HG03108 (cell line): ENCODE results near the gene ENTPD2.

Source experiments
- ATAC-seq: cut with Tn5 transposase; IDR thresholded peaks from one replicate; pipeline ENCODE4 v1.9.1; 2021; ENCODE audit warnings: moderate library complexity; ENCODE audit not compliant: unreplicated experiment

ENTPD2 gene

DNA sequence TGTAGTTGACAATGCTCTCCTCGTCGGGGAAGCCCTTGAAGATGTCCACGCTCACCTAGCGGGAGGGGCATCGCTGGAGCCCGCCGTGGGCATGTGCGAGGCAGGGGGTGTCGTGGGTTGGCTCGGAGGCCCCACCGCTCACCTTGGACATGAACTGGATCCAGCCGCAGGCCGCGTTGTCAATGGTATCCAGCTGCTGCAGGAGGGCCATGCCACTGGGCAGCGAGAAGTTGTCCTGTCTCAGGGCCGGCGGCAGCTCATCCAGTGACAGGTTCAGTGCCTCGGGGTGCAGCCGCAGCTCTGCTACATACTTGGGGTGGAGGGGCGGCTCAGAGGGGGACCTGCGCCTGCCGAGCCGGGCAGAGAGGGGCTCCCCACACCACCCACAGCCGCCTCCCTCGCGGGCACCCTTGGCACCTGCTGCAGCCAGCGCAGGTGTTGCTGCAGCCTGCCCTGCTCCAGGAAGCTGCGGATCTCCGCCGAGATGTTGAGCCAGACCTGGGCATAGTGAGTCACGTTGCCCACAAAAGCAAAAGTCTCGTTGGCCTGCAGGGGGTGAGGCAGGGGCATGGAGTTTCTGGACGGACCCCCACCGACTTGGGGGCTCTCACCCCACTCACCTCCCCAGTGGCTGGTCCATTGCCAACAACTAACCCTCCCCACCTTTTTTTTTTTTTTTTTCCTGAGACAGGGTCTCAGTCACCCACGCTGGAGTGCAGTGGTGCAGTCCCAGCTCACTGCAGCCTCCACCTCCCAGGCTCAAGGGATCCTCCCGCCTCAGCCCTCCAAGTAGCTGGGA is 34.9 kb downstream of the ENTPD2 start:
- no peak for ATAC-seq

DNA sequence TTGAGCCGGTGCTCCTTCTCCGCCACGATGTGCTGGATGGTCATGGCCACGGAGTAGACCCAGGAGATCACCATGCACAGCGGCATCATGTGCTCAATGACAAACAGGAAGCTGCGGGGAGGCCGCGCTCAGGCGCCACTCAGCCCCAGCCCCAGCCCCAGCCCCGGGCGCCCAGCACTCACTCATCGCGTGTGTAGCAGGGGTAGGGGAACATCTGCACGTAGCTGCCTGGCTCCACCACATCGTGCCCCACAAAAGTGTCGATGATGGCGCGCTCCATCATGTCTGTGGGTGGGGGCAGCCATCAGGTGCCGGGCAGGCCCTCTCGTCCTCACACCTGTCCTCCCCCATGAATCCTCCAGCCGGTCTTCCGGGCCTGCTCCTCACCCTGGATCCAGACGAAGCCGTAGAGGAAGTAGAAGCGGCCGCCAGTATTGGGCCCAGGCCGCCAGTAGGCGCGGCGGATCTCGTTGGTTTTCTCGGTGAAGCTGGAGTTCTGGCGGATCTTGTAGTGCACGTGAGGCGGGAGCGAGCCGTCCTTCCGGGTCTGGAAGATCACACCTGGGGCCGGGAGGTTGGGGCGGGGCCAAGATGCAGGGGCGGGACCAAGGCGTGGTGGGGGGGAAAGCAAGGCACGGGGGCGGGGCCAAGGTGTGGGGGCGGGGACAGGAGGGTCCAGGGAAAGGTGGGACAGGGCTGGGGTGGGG is 35.9 kb downstream of the ENTPD2 start:
- no peak for ATAC-seq

DNA sequence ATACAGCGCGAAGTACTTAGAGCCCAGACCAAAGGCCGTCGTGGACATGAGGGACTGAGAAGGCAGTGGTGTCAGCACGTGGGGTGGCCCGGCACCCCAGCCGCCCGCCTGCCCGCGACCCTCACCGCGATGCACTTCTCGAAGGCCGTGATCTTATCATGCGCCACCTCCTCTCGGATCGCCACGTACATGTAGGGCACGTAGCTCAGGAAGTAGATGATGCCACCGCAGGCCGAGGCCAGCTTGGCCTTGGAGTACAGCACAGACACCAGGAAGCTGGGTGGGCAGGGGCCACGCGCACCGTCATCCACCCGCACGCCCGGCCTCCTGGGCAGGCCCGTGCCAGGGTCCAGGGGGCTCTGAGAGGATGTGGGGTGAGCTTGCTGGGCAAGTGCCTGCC is 36.8 kb downstream of the ENTPD2 start:
- ATAC-seq: no peak

DNA sequence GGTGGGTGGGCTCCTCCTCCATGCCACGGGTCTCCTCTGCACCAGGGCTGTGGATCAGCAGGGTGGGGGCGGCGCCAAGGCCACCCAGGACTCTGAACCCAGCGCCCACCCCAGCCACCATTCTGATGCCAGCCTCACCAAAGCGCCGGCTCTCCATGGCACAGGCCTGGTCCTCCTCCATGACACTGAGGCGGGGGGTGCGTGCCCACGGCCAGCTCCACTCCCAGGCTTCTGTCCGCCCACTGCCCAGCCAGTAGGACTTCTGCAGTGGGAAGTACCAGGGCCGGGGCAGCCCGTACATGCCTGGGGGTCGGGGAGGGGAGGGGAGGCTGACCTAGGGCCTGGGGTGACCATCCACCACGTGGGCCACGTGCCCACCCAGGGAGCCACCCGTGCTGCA is 37.4 kb downstream of the ENTPD2 start:
- ATAC-seq: no peak

DNA sequence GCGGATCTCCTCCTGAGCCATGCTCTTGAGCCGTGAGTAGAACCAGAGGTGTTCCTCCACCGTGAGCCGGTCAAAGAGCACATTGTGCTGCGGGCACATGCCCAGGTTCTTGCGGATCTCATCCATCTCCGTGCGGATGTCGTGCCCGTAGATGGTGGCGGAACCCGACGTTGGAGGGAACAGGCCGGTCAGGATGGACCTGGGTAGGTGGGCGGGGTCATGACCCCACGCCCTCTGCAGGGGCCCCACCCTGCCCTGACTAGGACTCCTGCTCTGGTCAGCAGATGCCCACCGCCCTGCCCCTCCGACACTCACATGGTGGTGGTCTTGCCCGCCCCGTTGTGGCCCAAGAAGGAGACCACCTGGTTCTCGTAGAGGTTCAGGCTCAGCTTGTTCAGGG is 37.9 kb downstream of the ENTPD2 start:
- no peak for ATAC-seq

DNA sequence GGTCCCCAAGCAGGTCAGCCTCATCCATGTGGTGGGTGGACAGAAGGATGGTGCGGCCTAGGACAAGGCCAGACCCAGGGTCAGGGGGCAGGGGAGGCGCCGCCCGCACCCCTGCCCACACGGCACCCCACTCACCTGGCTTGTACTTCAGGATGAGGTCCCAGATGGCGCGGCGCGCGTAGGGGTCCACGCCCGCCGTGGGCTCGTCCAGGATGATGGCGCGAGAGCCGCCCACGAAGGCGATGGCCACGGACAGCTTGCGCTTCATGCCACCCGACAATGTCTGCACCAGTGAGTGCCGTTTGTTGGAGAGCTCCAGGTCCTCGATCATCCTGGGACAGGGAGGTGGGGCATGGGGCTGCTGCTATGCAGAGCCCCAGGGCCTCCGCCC is 38.3 kb downstream of the ENTPD2 start:
- no peak for ATAC-seq

DNA sequence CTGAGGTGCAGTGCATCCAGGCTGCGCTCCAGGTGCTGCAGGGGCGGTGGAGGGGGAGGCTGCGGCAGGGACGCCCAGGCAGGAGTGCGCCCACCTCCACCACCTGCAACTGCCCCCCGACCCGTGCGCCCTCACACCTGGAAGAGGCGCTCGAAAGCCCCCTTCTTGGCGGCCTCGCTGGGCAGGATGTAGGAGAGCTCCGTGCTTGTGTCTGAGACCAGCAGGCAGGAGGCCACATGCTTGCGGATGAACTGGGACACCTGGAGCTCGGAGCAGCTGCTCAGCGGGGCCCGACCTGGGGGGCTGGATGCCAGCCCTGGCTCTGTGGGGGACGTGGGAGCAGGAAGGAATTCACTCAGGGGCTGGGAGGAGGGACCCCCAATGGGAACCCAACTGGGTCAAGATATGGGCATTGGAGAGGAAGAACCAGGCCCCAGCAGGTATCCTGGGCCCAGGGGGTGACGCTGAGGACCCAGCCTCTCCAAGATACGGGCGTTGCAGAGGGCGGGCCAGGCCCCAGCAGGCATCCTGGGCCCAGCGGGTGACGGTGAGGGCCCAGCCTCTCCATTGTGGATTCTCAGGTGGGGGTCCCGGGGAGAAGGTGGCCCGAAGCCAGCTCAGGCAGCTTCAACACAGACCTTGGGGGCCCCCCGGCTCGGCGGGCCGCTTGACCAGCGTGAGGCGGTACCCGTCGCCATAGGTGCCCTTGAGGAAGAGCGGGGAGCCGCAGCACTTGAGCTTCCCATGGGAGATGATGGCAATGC is 38.9 kb downstream of the ENTPD2 start:
- ATAC-seq: no peak

DNA sequence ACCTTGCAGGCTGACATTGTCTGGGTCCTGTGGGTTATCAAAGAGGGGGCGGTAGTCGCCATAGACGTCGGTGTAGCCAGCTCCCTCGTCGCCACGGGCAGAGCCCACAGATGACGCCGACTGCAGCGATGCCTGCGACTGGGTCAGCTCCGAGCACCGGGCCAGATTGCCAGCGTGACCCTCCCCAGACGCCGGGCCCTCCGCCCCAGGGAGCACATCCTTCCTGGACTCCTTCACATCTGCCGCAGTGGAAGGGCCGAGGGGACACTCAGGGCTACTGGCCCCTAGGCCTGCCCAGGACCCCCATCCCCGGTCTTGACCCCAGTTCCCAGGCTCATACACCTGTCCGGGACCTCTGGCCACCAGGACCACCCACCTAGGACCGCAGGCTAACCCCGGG is 39.7 kb downstream of the ENTPD2 start:
- no peak for ATAC-seq

DNA sequence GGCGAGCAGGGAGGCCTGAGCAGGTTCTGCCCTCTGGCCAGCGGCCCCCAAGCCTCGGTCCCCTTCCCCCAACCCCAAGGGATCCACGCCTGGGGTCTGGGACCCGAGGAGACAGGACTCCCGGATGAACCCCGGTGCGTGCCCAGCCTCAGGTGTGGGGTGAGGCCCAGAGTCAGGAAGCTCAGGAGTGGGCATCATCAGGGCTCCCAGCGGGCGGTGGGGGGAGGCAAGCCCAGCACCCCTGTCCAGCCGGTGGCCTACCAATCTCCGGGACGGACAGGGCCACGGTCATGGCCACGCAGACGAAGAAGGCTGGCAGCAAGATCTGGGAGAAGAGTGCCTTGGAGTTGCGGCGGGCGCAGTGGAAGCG is 40.3 kb downstream of the ENTPD2 start:
- no peak for ATAC-seq

DNA sequence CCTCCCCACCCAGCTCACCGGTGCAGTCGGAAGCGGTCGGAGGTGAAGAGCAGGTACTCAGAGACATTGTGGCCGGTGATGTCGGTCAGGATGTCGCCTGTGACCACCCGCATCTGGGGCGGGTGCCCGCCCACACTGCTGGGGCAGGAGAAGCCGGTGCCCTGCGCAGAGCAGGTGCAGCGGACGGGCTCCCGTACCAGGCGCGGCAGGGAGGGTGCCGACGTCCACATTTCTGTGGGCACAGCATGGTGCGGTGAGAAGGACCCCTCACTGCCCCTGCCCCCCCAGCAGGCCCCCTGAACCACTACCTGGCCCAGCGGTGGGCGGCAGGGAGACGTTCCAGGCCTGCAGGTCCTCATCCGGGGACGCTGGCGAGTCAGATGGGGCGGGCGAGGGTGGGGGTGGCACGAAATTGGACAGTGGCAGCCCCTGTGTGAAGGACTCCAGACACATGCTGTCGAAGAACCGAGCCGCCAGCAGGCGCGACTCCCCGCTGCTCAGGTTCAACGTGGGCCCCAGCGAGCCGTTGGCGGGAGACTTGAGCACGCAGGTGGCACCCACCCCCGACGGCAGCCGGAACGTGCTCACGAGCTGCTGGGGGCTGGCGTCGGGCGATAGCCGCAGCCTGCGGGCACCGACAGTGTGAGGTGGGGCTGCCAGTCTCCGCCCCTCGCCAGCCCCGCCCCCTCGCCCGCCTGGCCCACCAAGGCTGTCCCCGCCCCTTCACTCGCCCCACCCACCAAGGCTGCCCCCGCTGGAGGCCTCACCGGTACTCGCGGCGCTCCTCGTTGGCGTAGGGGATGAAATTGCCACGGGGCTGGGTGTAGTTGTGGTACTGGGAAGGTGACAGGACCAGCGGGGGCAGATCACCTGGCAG is 40.9 kb downstream of the ENTPD2 start:
- no peak for ATAC-seq

DNA sequence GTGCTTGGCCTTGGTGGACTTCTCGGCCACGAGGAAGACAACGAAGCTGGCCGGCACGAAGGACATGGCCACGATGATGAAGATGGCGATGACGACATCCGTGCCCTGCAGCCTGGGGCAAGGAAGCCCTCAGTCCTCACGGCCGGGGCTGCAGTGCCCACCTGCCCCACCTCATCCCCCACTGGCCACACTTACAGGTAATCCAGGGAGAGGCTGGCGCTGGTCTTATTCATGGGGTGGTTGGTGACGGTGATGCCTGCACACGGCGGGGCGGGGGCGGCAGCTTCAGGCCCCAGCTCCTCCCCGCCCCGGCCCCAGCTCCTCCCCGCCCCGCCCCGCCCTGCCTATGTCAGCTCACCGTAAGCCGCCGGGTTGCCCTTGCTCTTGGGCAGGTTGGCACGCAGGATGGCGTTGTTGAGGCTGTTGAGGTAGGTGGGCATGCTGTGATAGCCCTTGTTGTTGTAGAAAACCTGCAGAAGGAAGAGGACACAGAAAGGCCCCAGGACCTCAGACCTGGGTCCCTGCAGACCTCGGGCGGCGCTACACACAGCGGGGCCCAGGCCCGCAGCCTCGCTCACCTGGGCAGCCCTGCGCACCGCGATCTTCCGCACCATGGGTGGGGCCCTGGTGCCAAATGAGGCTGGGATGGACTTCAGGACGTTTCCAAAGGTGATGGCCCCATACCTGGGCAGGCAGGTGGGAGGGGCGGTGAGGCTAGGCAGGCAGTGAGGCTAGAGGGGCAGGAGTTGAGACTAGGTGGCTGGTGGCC is 41.8 kb downstream of the ENTPD2 start:
- no peak for ATAC-seq

DNA sequence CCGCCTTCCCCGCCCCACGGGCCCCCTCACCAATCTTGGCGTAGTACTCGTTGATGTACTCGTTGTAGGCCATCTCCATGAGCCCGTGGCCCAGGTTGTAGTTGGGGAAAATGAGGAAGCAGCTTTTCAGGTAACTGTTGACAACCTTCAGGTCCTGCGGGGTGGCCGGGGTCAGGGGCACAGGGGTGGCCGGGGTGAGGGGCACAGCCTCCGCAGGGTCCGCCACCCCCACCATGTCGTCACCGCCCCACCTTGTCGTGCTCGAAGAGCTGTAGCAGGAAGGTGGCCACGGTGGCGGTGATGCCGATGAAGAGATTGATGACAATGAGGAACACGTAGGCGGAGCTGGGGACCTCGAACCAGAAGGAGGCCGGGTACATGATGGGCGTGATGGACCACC is 42.7 kb downstream of the ENTPD2 start:
- no peak for ATAC-seq

DNA sequence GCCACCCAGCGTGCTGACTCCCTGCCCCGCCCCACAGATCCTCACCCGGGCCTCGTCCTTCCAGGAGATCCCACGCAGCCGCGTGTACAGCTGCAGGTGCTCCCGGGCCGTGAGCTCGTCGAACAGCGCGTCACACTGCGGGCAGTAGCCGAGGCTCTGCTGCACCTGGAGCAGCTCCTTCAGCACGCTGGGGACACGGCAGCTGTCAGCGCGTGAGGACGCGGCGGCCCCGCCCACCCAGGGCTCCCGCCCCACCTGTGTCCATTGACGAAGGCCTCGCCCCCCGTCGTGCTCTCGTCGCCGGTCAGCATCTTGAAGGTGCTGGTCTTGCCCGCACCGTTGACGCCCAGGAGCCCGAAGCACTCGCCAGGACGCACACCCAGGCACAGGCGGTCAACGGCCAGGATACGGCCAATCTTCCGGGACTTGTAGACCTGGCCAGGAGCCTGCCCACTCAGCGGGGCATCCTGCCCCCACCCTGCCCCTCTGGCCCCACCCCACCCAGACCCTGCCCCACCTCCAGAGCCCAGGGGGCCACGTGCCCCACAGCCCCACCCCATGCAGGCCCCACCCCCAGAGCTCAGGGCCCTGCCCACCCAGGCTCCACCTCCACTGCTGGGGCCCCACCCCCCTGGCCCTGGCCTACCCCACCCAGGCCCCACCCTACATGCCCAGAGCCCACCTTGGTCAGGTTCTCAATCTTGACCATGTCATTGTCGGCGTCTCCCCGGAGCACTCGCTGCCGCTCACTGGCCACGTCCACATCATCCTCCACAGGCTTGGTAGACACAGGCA is 43.7 kb downstream of the ENTPD2 start:
- ATAC-seq: no peak

DNA sequence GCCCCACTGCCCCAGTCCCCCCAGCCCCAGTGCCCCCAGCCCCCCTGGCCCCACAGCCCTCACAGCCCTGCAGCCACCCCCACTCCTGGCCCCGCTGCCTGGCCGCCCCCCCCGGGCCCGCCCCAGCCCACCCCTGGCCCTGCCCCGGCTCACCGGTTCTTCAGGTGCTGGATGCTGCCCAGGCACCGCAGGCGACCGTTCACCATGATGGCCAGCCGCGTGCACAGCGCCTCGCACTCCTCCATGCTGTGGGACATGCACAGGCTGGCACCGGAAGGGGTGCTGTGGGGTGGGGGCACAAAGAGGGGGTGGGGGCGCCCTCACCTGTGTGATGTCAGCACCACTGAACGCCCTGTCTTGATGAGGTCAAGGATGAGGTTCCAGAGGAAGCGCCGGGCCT is 44.6 kb downstream of the ENTPD2 start:
- no peak for ATAC-seq

DNA sequence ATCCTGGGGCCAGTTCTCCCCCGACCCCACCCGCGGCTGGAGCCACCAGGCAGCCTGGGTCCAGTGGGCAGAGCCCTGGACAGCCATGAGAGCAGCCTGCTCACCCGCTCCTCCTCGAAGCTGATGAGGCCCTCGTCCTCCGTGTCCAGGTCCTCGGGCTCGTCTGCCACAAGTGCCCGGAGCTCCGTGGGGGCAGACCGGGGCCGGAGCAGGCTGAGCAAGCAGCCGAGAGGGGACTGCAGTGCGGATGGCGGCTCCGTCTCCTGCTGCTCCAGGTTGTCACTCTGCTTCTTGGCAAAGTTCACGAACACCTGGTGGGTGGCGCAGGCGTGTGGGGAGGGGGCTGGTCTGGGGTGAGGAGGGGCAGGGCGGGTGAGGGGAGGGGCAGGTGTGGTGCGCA is 45.5 kb downstream of the ENTPD2 start:
- no peak for ATAC-seq

DNA sequence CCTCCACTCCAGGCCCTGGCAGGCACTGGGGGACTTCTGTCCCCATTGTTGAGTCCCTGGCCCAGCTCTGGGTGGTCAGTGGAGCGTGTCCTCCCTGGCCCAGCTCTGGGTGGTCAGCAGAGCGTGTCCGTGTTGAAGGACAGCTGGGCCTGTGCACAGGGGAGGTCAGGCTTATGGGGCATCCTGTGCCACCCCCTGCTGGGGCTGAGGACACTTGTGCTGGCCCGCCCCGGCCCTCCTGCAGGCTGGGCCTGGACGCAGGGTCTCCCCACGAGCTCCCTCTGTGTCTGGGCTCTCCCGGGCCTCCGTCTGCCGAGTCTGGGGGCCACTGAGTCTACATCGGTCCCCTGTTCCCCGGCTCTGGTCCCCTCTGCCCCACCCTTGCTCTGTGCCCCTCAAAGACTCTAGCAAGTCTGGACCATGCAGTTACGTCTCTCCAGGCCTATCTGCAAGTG is 46.0 kb downstream of the ENTPD2 start:
- ATAC-seq: no peak

DNA sequence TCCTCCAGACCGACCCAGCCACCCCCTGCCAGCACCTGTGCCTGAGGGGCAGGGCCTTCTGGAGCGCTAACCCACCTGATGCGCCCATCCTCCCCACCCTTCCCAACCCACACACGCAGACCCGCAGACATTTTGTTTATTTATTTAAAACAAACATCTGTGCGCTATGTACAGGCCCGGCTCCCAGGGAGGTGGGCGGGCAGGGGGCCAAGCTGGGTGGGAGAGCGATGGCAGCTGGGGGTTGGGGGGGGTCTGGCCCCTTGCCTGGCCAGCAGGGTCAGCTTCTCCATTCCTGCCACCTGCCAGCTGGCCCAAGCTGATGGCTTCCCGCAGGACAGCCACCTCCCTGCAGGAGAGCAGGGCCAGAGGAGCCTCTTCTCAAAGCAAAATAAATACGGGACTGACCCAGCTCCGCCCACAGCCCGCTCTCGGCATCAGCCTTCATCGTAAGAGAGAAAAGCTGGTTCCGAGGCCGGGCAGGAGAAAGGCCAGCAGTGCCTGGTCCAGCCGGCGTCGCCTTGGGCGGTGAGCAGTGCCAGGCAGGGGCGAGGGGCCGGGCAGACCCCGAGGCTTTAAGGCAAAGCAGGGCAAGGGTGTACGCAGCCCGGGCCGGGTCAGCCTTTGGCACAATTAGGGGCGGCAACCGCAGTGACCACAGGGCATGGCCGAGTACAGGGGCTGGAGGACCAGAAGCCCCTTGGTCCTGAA is 46.6 kb downstream of the ENTPD2 start:
- no peak for ATAC-seq

DNA sequence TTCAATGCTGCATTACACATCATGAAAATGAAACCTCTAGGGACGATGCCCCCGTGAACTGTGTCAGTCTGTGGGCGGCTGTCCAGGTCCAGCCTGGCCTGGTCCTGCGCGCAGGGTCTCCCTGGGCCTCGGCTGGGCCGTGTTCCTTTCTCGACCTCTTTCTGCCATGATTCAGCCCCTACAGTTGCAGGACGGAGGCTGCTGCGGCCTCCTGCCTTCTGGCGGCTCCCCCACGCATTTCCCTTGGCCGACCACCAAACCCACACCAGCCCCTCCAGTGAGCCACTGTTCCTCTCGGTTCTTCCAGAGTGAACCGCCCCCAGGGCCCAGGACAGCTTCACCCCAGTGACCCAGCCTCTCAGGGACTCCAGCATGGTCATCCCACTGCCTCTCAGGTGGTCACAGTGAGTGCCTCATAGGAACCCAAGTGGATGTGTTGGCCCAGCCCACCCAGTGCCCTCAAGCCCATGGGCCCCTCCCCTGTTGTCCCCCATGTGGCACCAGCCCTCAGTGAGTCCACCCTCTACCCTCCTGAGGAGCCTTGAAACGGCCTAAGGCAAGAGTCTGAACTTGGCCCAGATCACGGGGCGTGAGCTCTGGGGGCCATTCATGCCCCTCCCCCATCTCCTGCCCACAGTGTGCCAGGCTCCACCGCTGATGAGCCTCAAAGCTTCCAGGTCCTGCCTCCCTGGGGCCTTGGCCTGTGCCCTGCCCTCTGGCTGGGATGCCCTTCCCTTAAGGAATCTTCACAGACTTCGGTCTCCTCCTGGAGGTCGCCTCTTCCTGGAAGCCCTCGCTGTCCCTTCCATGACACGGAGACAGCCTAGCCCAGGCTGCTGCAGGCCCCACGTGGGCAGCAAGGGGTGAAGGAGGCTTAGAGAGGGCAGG is 47.5 kb downstream of the ENTPD2 start:
- no peak for ATAC-seq
